WERI-Rb-1 (cell line): ENCODE measurements around the gene DENND6A.

ENCODE experiments used
- DNase-seq: peaks from one replicate; pipeline ENCODE4 v3.0.0-alpha.2; 2020
- H3K27ac ChIP-seq: fragments of 250-450 bp; sonication (Bioruptor Pico); 2 replicates; pipeline ENCODE4 v1.5.1; 2020; ENCODE audit warnings: mild to moderate bottlenecking, moderate library complexity
- H3K27me3 ChIP-seq: fragments of 250-450 bp; sonication (Bioruptor Pico); 2 replicates; pipeline ENCODE4 v1.5.1; 2021; ENCODE audit warnings: mild to moderate bottlenecking, low read depth, moderate library complexity; ENCODE audit not compliant: insufficient read depth, severe bottlenecking
- H3K36me3 ChIP-seq: fragments of 250-450 bp; sonication (Bioruptor Pico); 2 replicates; pipeline ENCODE4 v1.5.1; 2020; ENCODE audit warnings: mild to moderate bottlenecking, moderate library complexity
- H3K4me3 ChIP-seq: 2 replicates; pipeline ENCODE4 v1.5.1; 2011; ENCODE audit warnings: low read depth, mild to moderate bottlenecking, control low read depth, low read length
- H3K9me3 ChIP-seq: fragments of 250-450 bp; sonication (Bioruptor Pico); 2 replicates; pipeline ENCODE4 v1.5.1; 2021; ENCODE audit warnings: mild to moderate bottlenecking, moderate library complexity; ENCODE audit not compliant: severe bottlenecking
- TF ChIP-seq, protein P1 (sequence below): IDR thresholded peaks from 2 replicates; pipeline ENCODE4 v1.5.1; 2011; ENCODE audit warnings: low read depth, mild to moderate bottlenecking, control low read depth, inconsistent platforms, low read length

DENND6A gene

DNA sequence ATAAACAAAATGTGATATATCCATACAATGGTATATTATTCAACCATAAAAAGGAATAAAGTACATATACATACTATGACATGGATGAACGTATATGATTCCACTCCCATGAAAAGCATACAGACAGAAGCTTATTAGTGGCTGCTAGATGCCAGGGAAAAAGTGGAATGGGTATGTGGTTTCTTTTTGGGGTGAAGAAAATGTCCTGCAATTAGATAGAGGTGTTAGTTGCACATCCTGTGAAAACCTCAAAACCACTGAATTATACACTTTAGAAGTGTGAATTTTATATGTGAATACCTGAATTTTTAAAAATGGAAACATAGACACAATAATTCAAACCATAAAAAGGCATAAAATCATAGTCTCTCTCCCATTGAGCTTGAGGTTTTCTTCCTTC lies 11.2 kb downstream of the DENND6A start:
- DNase-seq: no peak
- H3K36me3 ChIP-seq: peaks cover 5% of the 10 kb centered on the region; the same call in 1 of the 2 replicates

DNA sequence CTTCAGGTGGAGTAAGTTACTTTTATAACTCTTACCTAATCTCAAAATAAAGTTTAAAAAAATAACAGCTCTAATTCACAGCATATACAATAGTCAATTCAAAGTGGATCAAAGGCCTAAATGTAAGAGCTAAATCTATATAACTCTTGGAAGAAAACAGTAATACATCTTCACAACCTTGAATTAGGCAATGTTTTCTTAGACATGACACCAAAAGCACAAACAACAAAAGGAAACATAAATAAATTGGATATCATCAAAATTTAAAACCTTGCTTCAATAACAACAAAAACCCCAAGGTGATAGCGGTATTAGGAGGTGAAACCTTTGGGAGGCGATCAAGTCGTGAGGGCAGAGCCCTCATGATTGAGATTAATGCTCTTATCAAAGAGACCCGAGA lies 12.8 kb downstream of the DENND6A start:
- no peak overlapping the region for H3K4me3 ChIP-seq
- no peak for DNase-seq
- H3K36me3 ChIP-seq: peaks cover 5% of the 10 kb centered on the region; the same call in 1 of the 2 replicates
- no peaks in the 10 kb centered on the region for H3K9me3 ChIP-seq
- no peak overlapping the region for H3K27ac ChIP-seq
- TF ChIP-seq, protein P1, sequence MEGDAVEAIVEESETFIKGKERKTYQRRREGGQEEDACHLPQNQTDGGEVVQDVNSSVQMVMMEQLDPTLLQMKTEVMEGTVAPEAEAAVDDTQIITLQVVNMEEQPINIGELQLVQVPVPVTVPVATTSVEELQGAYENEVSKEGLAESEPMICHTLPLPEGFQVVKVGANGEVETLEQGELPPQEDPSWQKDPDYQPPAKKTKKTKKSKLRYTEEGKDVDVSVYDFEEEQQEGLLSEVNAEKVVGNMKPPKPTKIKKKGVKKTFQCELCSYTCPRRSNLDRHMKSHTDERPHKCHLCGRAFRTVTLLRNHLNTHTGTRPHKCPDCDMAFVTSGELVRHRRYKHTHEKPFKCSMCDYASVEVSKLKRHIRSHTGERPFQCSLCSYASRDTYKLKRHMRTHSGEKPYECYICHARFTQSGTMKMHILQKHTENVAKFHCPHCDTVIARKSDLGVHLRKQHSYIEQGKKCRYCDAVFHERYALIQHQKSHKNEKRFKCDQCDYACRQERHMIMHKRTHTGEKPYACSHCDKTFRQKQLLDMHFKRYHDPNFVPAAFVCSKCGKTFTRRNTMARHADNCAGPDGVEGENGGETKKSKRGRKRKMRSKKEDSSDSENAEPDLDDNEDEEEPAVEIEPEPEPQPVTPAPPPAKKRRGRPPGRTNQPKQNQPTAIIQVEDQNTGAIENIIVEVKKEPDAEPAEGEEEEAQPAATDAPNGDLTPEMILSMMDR: no peak
- no peaks in the 10 kb centered on the region for H3K27me3 ChIP-seq

More for the DNA sequence above, 11.2 kb downstream of the DENND6A start:
- no peaks in the 10 kb centered on the region for H3K27me3 ChIP-seq
- H3K27ac ChIP-seq: no peak overlapping the region
- H3K9me3 ChIP-seq: no peaks in the 10 kb centered on the region
- H3K4me3 ChIP-seq: no peak overlapping the region
- TF ChIP-seq, protein P1: no peak

DNA sequence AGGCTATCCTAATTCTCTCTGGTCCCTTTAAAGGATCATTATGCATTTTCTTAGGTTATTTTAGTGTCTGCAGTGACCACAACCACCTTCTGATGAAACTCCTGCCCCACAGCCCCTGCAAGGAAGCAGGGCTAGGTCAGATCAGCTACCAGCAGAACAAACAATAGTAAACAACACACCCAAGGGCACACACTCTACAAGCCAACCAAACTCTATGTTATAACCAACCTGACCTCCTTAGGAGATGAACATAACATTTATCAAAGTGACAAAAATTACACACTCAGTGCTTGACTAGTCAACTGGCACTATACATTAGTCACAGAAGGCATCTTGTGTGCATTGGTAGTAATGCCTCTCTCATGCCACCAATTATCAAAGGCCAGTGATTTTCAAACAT lies 17.3 kb downstream of the DENND6A start:
- Histone ChIP-seq H3K36me3 (peaks cover 5% of the 10 kb centered on the region; the same call in 1 of the 2 replicates), H3K9me3 (no peaks in the 10 kb centered on the region), H3K27me3 (no peaks in the 10 kb centered on the region), H3K27ac (no peak overlapping the region), H3K4me3 (no peak overlapping the region)
- TF ChIP-seq, protein P1: no peak
- DNase-seq: no peak

DNA sequence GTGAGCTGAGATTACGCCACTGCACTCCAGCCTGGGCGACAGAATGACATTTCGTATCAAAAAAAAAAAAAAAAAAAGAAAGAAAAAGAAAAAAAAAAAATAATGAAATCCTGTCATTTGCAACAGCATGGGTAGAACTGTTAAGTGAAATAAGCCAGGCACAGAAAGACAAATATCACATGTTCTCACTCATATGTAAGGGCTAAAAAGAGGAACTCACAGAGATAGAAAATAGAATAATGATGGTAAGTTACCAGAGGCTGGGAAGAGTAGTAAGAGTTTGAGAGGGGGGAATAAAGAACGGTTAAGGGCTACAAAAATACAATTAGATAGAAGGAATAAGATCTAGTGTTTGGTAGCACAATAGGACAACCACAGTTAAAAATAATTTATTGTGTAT lies 19.7 kb downstream of the DENND6A start:
- Histone ChIP-seq H3K9me3 (no peaks in the 10 kb centered on the region), H3K36me3 (no peaks in the 10 kb centered on the region), H3K27ac (no peak overlapping the region), H3K27me3 (no peaks in the 10 kb centered on the region), H3K4me3 (no peak overlapping the region)
- TF ChIP-seq, protein P1: no peak
- no peak for DNase-seq

DNA sequence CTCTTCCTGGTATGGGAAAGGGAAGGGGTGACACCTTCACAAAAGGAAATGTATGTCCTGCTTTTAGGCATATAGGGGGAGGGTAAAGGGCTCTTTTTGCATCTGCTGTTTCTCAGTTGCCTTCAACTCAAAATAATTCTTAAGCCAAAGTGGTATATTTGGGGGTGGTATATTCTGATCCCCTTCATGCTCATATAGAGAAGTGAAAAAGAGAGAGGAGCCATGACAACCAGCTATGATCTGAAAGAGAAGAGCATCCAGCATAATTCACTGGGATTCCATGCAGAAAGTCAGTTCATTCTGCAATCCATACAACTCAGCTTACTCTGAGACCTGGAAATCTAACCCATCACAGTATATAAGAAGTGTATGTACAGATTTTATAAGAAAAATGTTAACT lies 22.3 kb downstream of the DENND6A start:
- peaks cover 3% of the 10 kb centered on the region for H3K36me3 ChIP-seq
- H3K9me3 ChIP-seq: no peaks in the 10 kb centered on the region
- no peak for DNase-seq
- H3K27ac ChIP-seq: no peak overlapping the region
- TF ChIP-seq, protein P1: no peak
- H3K27me3 ChIP-seq: no peaks in the 10 kb centered on the region
- H3K4me3 ChIP-seq: no peak overlapping the region

DNA sequence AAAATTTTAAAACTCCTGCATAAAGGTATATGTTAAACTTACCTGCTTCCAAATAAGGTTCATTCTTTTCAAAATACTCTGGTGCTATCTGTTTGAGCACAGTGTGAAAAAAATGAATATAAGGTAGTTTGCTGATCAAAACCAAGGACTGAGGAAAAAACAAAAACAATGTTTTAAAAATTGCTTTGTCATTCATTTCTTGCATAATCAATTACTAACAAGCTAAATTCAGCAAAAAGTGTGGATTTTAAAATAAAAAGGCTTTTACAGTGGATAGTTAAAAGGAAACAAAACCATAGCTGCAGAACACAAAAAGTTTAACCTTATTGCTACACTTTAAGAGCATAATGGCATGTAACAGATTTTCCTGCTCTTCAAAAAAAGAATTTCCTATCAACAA lies 31.5 kb downstream of the DENND6A start:
- H3K36me3 ChIP-seq: peaks cover 38% of the 10 kb centered on the region
- no peak overlapping the region for H3K27ac ChIP-seq
- no peaks in the 10 kb centered on the region for H3K27me3 ChIP-seq
- TF ChIP-seq, protein P1: no peak
- no peak for DNase-seq
- H3K9me3 ChIP-seq: no peaks in the 10 kb centered on the region
- H3K4me3 ChIP-seq: no peak overlapping the region
